Measurements from ENCODE around the gene CINP. TPM values are rescaled to one million over a fixed set of nuclear protein-coding genes. Genes with fewer than 3 reads are reported as not detected.

Gene CINP
- total and polyA plus RNA-seq, 4 donors, result 25.1 to 34.6 (median 30.2) TPM

- DNase-seq (ENCODE audit: low spot score), result no peak
- Histone ChIP-seq H3K9me3 (ENCODE audit: control insufficient read depth in 4 of 4, low read length in 3 of 4) (no peaks in the 10 kb centered on the region), H3K4me1 (ENCODE audit: control insufficient read depth in 4 of 4, insufficient read depth in 4 of 4, low read length in 3 of 4) (peaks cover 0 to 9% (median 0%) of the 10 kb centered on the region in 4 donors), H3K27ac (ENCODE audit: low read depth in 1 of 2, low read length in 2 of 2) (no peak overlapping the region), H3K27me3 (ENCODE audit: control insufficient read depth in 4 of 4, insufficient read depth in 4 of 4, low read length in 3 of 4) (no peaks in the 10 kb centered on the region), H3K36me3 (ENCODE audit: control insufficient read depth in 4 of 4, insufficient read depth in 3 of 4, low read depth in 1 of 4, low read length in 3 of 4) (peaks cover 2 to 13% (median 4%) of the 10 kb centered on the region in 4 donors), H3K4me3 (ENCODE audit: low read depth in 1 of 3, low read length in 3 of 3) (no peak overlapping the region), H3K9ac (ENCODE audit: low read depth in 1 of 2, low read length in 2 of 2) (no peak overlapping the region)
- TF ChIP-seq FOXA2 (IDR thresholded peaks at IDR 0.05) (no peak), EGR1 (IDR thresholded peaks at IDR 0.05; ENCODE audit: low read depth in 2 of 2) (no peak), GABPA (IDR thresholded peaks at IDR 0.05 in 1 of 2, conservative IDR thresholded peaks at IDR 0.05 in 1 of 2) (no peak), JUND (IDR thresholded peaks at IDR 0.05) (no peak), RAD21 (IDR thresholded peaks at IDR 0.05) (no peak)
- WGBS, result 98% methylated on average over 9 of the region's 9 CpGs
Measured at GRCh38 chr14:102378830-102379229, 16.1 kb upstream of the CINP start.

GRCh38 chr14:102377696-102378095 lies 15.0 kb upstream of the CINP start:
- no peaks in the 10 kb centered on the region for H3K27me3 ChIP-seq (ENCODE audit: control insufficient read depth in 4 of 4, insufficient read depth in 4 of 4, low read length in 3 of 4)
- no peaks in the 10 kb centered on the region for H3K9me3 ChIP-seq (ENCODE audit: control insufficient read depth in 4 of 4, low read length in 3 of 4)
- H3K27ac ChIP-seq (ENCODE audit: low read depth in 1 of 2, low read length in 2 of 2), result no peak overlapping the region
- DNase-seq (ENCODE audit: low spot score), result no peak
- H3K4me1 ChIP-seq (ENCODE audit: control insufficient read depth in 4 of 4, insufficient read depth in 4 of 4, low read length in 3 of 4), result peaks cover 0 to 9% (median 0%) of the 10 kb centered on the region in 4 donors
- peaks cover 2 to 13% (median 4%) of the 10 kb centered on the region in 4 donors for H3K36me3 ChIP-seq (ENCODE audit: control insufficient read depth in 4 of 4, insufficient read depth in 3 of 4, low read depth in 1 of 4, low read length in 3 of 4)
- no peak overlapping the region for H3K9ac ChIP-seq (ENCODE audit: low read depth in 1 of 2, low read length in 2 of 2)
- no peak overlapping the region for H3K4me3 ChIP-seq (ENCODE audit: low read depth in 1 of 3, low read length in 3 of 3)
- TF ChIP-seq HNF4G (IDR thresholded peaks at IDR 0.05), result no peak
- TF ChIP-seq HNF4A (conservative IDR thresholded peaks at IDR 0.05), result no peak

GRCh38 chr14:102375119-102375518 lies 12.4 kb upstream of the CINP start:
- Histone ChIP-seq H3K27me3 (ENCODE audit: control insufficient read depth in 4 of 4, insufficient read depth in 4 of 4, low read length in 3 of 4) (no peaks in the 10 kb centered on the region), H3K4me3 (ENCODE audit: low read depth in 1 of 3, low read length in 3 of 3) (no peak overlapping the region), H3K9me3 (ENCODE audit: control insufficient read depth in 4 of 4, low read length in 3 of 4) (no peaks in the 10 kb centered on the region), H3K36me3 (ENCODE audit: control insufficient read depth in 4 of 4, insufficient read depth in 3 of 4, low read depth in 1 of 4, low read length in 3 of 4) (peaks cover 0 to 13% (median 4%) of the 10 kb centered on the region in 4 donors), H3K27ac (ENCODE audit: low read depth in 1 of 2, low read length in 2 of 2) (no peak overlapping the region), H3K4me1 (ENCODE audit: control insufficient read depth in 4 of 4, insufficient read depth in 4 of 4, low read length in 3 of 4) (peaks cover 0 to 9% (median 0%) of the 10 kb centered on the region in 4 donors), H3K9ac (ENCODE audit: low read depth in 1 of 2, low read length in 2 of 2) (no peak overlapping the region)
- DNase-seq (ENCODE audit: low spot score), result no peak
- no peak for TF ChIP-seq NR2F2 (IDR thresholded peaks at IDR 0.05)
- TF ChIP-seq MAX (IDR thresholded peaks at IDR 0.05), result no peak
- TF ChIP-seq YY1 (IDR thresholded peaks at IDR 0.05), result no peak
- no peak for TF ChIP-seq HNF4A (conservative IDR thresholded peaks at IDR 0.05)
- no peak for TF ChIP-seq JUND (IDR thresholded peaks at IDR 0.05)
- TF ChIP-seq TAF1 (conservative IDR thresholded peaks at IDR 0.05), result no peak
- TF ChIP-seq FOXA2 (IDR thresholded peaks at IDR 0.05), result no peak
- TF ChIP-seq FOXA1 (IDR thresholded peaks at IDR 0.05), result no peak
- TF ChIP-seq SP1 (IDR thresholded peaks at IDR 0.05), result no peak
- TF ChIP-seq CTCF (IDR thresholded peaks at IDR 0.05; ENCODE audit: low read depth, low read length, missing input control), result no peak
- TF ChIP-seq GABPA (IDR thresholded peaks at IDR 0.05 in 1 of 2, conservative IDR thresholded peaks at IDR 0.05 in 1 of 2), result no peak
- no peak for TF ChIP-seq RAD21 (IDR thresholded peaks at IDR 0.05)
- no peak for TF ChIP-seq HNF4G (IDR thresholded peaks at IDR 0.05)
- no peak for TF ChIP-seq RXRA (IDR thresholded peaks at IDR 0.05)
- TF ChIP-seq ATF3 (IDR thresholded peaks at IDR 0.05), result no peak
- no peak for TF ChIP-seq REST (IDR thresholded peaks at IDR 0.05)
- TF ChIP-seq ZBTB33 (IDR thresholded peaks at IDR 0.05), result no peak
- TF ChIP-seq EGR1 (IDR thresholded peaks at IDR 0.05; ENCODE audit: low read depth in 2 of 2), result no peak
- WGBS, result 96% methylated on average over 5 of the region's 5 CpGs

Measured in liver (tissue), 9 donors.